Left kidney (tissue), 8 donors: Measurements from ENCODE around the gene SHH. TPM values are rescaled to one million over a fixed set of nuclear protein-coding genes. Genes with fewer than 3 reads are reported as not detected.

ENCODE experiments used
- DNase-seq: peaks from one replicate; pipeline ENCODE4 v3.0.0-alpha.2; 2013
- long read RNA-seq, 8 donors: transcript quantifications; one replicate each; lab custom pipeline, GENCODE V29; 2026
- polyA plus RNA-seq: library from polyadenylated mRNA; unstranded; fragments of 120-200 nt; gene quantifications from one replicate; pipeline ENCODE4 v1.2.1, GENCODE V29; 2013; ENCODE audit not compliant: insufficient read length

The SHH gene
- 2.1 TPM for polyA plus RNA-seq
- long read RNA-seq, donor 1, result 0 reads
- long read RNA-seq, donor 2, result 0 reads
- long read RNA-seq, donor 3, result 0 reads
- long read RNA-seq, donor 4, result 0 reads
- long read RNA-seq, donor 5, result 0 reads
- long read RNA-seq, donor 6, result 0 reads
- long read RNA-seq, donor 7, result 0 reads
- long read RNA-seq, donor 8, result 0 reads

DNA sequence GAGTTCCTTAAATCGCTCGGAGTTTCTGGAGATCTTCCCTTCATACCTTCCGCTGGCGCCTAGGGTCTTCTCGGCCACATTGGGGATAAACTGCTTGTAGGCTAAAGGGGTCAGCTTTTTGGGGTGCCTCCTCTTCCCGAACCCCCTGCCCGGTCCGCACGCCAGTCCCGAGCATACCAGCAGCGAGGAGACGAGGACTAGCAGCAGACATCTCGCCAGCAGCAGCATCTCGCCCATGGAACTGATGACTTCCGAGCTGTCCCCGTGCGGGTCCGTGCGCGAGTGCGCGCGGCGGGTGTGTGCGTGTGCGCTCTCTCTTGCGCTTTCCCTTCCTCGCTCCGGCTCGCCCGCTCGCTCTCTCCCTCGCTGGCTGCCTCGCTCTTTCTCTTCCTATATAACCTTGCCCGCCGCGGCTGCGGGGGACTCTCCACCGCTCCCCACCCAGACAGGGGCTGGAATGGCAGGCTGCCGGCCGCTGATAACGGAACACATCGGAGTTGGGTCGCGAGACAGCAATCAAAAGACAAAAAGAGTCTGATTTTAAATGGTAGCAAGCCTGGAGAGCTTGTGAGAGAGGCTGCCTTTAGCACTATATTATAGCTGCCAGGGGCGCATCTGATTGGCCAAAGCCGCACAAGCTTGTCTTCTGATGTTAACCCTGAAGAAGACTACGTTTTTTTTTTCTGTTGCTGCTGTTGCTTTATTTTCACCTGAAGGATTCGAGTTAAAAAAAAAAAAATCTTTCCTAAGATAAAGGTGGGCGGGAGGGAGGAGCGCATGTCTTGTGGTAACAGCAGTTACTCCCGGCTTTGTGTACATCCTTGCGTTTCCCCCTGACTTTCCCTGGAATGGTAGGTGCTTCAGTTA is at the start of gene SHH:
Gene SHH, minus strand, starts transcription at position 569 of the 867 bp plus-strand sequence. Its CDS starts 341 bp downstream, at position 228.
- DNase-seq, result no peak

DNA sequence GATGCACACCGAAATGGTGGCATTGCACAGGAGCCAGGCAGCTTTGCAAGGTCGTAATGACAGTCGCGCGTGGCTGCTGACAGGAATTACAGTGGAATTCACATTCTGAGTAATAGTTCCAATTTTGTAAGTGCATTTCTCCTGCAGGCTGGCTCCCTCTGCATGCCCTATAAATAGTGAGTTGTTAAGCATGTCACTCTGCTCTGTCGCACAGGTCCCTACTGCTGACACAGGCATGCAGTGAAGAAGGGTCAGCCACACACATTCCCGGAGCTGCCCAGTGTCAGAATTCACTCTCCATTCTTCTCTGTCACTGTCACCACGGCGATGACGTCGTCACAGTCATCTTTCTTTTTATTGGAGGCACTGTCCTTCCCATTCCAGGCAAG is 49.2 kb upstream of the SHH start:
- no peak for DNase-seq

DNA sequence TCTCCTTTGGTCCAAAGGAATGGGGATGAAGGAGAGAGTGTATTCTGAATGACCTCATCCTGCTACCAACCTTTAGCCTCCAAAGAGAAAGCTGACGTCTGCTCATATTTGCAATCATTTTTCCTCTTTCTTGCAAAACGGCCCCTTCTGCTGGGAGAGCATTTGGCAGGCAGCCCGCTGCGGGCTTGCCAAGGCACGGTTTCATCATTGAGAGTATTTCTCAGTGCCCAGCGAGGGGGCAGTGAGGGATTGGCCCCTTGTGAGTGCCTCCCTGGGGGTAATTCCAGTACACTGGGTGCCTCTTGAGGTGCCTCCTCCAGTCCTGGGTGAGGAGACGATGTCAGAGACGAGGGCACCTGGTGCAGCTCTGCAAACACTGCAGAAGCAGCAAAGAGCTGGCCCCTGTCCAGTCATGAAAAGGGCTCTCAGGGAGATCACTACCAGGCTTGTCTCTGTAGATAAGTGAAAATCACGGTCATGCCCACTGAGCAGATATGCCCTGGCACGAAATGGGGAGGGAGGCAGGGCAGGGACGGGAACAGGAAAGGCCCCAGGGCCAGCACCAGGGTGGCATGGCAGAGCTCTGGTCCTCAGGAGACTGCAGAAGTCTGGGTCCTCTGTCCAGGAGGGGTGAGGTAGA is 48.7 kb upstream of the SHH start:
- no peak for DNase-seq

DNA sequence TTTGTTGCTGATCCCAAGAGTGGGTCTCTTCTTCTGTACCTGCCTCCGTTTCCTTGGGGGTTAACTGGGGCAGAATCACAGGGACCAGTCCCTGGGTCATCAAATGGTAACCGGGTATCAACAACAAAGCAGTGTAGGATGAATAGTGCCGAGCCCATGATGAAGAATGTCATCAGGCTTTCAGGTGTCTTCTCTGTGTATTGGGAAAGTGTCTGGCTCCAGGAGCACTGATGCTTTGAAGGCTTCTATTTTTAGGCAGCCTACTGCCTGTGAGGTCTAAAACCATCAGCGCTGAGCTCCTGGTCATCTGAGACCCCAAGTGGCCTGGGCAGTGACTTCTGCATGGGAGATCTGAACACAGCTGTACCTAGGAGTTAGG is 48.2 kb upstream of the SHH start:
- no peak for DNase-seq

DNA sequence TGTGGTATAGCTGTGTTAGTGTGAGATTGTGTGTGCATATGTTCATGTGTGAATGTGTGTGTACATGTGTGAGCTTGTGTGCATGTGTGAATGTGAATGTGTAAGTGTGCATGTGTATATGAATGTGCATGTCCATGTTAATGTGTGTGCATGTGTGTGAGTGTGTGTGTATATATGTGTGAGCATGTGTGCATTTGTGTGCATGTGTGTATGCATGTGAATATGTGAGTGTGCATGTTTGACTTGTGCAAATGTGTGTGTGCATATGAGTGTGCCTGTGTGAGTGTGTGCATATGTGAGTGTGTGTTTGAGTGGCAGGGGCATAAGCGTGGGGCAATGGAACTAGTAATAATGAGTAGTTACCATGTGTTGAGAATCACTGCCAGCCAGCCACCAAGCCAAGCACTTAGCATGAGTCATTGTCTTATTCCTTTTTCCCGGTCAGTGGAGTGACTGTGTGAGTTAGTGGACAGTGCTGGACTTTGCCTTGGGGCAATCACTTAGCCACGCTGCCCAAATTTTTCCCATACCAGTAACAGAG is 46.3 kb upstream of the SHH start:
- no peak for DNase-seq

DNA sequence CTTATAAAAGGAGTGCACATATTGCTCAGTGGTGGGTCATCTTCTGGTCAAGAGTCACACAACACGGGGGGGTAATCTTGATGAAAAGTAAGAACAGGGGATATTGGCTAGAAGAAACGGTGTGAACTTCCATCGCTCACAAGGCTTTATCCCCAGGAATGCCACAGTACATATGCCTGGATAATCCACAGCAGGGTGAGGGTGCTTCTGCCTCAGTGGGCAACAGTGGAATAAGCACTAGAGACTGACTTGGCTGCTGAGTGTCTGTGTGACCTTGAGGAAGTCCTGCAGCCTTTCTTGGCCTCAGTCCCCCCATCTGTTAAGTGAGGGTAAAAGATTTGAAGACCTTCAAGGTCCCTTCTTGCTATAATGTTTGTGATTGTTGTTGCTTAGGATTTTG is 44.9 kb upstream of the SHH start:
- DNase-seq, result no peak

DNA sequence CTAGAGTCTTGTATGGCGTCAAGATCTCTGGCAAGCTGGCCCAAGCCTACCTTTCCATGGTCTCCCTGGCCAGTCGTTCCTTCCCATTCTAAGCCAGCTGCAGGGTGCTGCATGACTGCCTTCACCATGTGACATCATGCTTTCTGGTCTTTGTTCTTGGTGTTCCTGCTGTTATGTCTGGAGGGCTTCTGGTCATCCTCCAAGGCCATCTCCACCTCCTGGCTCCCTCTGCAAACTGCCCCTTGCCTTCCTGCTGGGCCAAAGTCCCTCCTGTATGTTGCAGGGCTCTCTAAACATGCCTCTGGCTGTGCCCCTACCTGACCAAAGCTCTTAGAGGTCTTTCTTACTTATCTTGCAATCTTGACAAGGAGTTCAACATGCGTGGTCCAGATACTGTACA is 44.4 kb upstream of the SHH start:
- no peak for DNase-seq

DNA sequence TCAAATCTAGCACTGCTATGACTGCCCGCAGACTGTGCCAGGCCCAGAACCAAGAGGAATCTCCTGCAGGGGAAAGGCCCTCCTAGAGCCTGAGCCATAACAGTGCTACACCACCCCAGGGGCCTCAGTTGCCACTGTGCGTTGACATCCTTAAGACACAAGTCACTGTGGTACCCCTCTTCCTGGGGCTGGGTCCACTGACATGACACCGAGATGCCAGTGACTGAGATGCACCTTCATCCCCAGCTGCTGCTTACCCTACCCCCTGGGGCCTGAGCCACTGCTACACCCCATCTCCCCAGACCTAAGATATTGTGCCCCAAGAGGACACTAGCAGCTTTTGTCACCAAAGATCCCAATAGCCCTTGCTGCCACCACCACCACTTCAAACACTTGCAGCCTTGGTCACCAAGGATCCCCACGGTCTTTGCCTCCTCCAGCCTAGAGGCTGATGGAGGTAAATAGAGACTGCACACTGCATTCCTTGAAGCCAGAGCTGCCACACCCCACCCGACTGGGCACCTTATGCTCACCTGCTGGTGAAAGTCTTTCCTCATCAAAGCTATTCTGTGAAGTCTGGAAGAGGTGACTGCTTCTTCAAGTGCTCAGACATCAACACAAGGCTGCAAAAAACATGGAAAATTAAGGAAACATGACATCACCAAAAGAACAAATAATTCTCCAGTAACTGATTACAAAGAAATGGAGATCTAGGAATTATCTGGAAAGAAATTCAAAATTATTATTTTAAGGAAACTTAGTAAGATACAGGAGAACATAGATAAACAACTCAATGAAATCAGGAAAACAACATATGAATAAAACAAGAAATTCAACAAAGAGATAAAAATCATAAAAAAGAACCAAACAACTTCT is 40.4 kb upstream of the SHH start:
- no peak for DNase-seq

DNA sequence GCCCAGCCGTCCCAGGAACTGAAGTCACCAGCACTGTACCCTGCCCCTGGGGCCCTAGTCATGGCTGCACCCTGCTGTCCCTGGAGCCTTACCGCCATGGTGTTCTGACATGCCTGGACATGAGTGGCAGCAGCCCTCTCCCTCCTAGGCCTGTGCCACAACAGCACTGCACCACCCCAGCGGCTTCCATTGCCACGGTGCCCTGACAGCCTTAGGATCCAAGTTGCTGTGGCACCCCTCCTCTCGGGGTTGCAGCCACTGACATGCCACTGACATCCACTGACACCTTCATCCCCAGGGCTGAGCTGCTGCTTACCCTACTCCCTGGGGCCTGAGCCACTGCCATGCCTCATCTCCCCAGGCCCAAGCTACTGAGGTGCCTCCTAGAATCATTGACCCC is 39.6 kb upstream of the SHH start:
- DNase-seq, result no peak

DNA sequence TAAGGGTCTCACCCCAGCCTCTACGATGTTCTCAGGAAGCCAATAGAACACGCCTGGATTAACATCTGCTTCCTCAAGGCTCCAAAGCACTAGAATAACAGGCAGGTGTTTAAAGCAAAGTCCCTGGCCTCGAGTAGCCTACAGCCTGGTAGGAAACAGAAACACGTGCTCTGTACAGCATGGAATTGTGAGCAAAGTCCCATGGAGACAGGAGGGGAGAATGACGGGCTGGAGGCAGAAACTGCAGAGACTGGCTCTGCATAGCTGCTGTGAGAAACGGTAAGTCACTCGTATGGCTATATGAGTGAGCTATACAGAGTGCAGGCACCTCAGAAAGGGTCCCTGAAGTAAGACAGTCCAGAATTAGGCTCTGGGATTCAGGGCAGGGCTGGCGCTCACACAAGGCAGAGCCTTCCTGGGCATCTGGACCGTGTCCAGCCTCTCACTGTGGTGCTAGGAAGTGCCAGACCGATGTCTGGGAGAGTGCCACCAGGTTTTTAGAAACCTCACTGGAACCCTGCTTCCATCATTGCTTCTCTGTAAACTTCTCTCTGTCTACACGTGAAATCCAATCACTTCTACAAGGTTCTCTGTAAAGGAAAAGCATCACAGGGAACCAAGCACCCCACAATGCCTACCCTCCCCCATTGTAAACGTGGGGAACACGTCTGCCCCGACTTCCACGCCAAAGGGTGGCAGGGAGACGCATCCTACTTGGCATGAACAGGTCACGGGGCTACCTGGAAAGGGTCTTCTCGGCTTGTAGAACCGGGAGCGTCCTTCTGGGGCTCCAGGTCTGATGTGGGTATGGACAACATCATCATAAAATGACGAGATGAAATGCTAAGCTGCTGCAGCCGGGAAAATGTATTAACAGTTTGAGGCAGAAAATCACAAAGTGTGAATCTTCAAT is 38.8 kb upstream of the SHH start:
- no peak for DNase-seq

DNA sequence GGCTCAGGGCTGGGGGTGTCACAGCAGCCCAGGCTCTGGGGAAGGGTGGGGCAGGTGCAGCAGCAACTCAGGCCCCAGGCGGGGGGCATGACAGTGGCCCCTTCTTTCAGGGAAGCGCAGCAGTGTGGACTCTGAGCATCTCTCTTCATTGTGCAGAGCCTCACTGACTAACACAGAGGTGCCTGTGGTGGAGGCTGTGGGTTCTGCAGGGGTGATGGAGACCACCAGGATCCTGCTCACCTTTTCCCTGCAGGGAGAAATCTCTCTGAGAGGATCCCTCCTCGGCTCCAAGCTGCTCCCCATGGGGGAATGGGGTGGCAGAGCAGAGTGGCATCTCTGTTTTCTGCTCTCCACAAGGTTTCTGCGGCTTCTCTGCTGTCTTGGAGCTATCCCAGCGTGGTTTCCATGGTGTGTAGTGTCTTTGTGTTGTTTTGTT is 37.8 kb upstream of the SHH start:
- DNase-seq, result no peak

DNA sequence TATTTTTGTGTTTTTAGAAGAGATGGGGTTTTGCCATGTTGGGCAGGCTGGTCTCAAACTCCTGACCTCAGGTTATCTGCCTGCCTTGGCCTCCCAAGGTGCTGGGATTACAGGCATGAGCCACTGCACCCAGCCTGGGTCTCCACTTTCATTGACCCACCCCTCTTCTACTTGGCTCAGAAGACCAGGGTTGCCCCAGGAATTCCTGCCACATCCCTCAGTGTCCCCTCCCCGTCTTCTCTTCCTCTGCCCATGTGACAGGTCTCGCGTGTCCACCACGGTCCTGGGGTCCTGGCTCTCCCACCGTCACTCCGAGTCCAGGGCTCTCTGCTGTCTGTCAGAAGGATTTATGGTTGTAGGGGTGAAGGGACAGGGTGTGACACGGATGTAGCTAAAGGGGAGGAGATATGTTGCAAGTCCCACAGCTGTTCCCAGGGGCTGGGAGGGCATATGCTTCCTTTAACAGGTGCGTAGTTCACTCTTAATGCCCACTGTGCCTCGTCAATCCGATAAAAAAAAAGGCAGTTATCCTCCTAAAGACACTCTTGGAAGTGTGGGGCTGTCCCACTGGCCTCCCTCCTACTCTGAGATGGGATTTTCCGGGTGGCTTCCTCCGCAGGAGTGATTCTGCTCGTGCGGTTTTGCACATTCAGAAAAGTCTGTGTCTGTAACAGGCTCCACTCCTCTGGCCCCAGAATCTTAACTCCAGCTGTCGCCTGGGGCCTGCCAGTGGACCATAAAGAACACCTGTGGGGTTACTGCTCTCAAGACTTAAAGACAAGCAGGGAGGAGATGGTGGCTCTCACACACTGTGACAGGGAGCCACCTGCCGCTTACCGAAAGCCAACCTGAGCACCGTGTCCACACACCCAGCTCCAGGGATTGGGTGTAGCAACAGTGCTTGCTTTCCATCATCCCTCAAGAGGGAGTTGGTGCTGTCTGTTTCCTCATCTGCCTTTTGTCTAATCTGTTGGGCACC is 36.7 kb upstream of the SHH start:
- no peak for DNase-seq

DNA sequence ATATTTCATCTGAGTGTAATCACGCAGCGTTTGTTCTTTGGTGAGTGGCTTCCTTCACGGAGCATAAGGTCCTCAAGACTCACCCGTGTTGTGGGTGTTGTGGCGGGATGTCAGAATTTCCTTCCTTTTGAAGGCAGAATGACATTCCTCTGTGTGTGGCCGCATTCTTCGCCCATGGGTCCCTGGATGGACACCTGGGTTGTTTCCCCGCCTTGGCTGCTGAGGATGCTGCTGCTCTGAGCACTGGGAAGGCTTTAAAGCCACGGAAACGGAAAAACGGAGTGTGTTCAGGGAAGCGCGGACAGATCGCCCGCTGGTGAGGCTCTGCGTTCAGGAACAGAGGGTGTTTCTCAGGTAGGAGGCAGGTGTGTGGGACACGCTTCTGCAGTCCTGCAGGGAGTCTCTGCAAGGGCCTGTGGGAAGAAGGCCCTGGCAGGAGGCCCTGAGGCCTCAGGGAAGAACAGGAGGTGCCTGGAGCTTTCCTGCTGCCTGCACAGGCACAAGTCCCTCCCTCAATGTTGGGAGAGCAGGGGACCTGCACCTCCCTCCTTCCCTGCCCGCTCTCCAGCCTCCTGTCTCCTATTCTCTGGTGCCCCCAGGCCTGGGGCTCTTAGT is 35.7 kb upstream of the SHH start:
- no peak for DNase-seq

DNA sequence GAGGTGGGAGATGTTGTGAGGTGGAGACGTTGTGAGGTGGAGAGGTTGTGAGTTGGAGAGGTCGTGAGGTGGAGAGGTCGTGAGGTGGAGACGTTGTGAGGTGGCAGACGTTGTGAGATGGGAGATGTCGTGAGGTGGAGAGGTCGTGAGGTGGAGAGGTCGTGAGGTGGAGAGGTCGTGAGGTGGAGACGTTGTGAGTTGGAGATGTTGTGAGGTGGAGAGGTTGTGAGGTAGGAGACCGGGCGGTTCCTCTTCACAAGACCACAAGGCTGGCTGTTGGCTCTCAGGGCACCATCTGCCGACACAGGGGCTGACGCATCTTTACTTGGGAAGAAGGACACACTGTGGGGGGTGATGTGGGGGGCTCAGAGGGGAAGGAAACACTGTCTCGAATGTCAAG is 34.7 kb upstream of the SHH start:
- DNase-seq, result no peak

DNA sequence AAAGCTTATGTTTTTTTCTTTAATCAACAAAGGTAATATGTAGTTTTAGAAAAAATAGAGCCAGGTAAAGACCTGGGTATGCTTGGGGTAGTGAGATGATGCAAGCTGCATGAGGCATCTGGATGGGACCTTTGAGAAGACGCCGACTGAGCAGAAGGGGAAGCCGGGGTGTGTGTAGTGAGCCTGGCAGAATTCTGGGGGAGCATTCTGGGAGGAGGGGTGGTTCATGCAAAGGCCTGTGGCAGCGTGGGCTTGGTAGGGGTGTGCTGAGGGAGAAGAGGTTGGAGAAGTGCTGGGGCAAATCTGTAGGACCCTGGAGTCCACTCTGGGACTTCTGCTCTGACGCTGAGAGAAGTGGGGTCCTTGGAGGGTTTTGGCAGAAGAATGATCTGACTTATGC is 33.9 kb upstream of the SHH start:
- no peak for DNase-seq

DNA sequence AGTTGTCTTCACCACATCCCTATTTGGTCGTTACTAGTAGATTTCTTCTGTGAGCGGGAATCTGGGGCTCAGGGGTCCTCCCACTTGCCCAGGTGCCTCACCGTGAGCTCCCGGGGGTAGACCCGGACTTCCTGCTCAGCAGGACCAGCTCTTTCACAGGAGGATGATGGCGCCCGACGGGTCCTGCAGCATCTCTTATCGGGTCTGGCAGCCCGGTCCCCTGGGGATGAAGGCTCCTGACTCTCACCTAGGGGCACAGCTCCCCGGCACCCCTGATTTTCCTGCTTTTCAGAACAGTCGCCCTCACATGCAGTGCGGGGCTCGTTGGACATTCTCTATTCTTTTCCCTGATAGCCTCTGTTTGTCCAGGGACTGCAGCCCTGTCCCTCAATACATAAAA is 33.0 kb upstream of the SHH start:
- DNase-seq, result no peak

DNA sequence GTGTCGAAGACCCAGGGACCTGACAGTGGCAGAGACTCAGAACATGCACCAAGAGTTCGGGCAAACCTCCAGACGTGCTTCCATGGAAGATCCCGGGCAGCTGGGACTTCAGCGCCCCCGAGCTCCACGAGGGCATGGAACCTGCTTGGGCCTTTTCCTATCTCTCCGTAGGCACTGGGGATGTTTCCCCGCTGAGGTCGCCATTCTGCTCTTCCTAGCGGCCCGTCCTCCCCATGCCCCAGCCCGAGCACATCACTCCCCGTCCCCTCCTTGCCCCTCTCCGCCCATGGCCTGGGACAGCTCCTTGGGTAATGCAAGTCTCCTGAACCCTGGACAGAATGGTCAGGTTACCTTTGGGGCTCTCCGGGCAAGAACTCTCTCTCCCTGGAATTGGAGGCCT is 32.3 kb upstream of the SHH start:
- no peak for DNase-seq

DNA sequence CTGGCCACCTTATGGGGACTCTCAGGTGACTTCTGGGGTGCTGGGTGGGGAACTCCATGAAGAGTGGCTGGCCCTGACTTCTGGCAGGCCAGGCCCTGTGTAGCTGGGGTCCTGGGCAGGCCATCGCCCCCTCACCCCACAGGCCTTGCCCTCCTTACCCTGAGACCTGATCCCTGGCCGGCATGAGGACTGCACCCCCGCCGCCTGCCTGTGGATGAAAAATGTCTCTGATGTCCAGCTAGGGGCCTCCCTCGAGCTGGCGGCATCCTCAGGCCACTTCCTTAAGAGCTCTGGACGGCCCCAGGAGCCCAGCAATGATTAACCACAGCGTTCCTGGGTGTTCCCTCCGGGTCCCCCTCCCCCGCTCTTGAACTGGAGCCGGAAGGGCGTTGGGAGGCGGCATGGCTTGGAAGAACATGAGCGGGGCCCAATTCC is 31.8 kb upstream of the SHH start:
- DNase-seq, result peak; percentile 79

DNA sequence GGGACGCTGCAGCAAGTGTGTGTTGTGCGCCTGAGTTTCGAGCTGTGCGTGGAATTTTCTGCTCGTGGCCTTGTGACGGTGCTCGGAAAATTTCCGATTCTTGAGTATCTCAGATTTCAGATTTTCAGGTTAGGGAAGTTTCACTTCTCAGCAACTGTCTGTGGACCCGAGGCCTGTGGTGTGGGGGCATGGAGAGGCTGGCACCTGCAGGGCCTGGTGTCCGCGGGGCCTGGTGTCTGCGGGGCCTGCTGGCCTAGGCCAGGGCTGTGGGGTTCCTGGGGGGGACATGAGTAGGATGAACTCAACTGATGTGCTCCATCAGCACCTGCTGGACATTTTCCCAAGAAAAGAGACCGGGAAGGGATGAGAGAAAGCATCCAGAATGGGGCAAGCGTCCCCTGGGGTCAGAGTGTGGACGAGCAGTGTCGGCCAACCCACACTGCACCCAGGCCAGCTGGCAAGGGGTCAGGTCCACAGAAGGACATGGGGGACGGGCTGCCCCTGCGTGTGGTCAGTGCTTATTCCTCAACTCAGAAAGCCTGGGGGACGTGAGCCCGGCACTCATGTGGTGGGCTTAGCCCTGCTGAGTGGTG is 31.3 kb upstream of the SHH start:
- no peak for DNase-seq
